Liver (tissue), 9 donors: ENCODE data around the gene CDK10. TPM values are rescaled to one million over a fixed set of nuclear protein-coding genes. Genes with fewer than 3 reads are reported as not detected.
"Not testable (repeated sequence)": the region's sequence is repeated elsewhere in the genome, so short reads cannot be mapped to it uniquely, and the experiment has no call there.

Source experiments
- DNase-seq: peaks from one replicate; pipeline ENCODE4 v3.0.0-alpha.2; 2017; ENCODE audit warnings: low spot score
- H3K27ac ChIP-seq, 2 donors: one replicate each; pipeline ENCODE4 v1.7.0; 2013; ENCODE audit warnings: inconsistent platforms in 2 of 2, low read length in 2 of 2, control low read depth in 1 of 2, low read depth in 1 of 2, mild to moderate bottlenecking in 1 of 2
- H3K27me3 ChIP-seq, 4 donors: one replicate each; pipeline versions ENCODE4 v1.6.1 to v1.7.0; 2013; ENCODE audit warnings: low read length in 3 of 4, inconsistent platforms in 1 of 4, mild to moderate bottlenecking in 1 of 4, moderate library complexity in 1 of 4; ENCODE audit not compliant: control insufficient read depth in 4 of 4, insufficient read depth in 4 of 4
- H3K36me3 ChIP-seq, 4 donors: one replicate each; pipeline versions ENCODE4 v1.6.1 to v1.7.0; 2013; ENCODE audit warnings: low read length in 3 of 4, mild to moderate bottlenecking in 3 of 4, low read depth in 1 of 4, moderate library complexity in 1 of 4; ENCODE audit not compliant: control insufficient read depth in 4 of 4, insufficient read depth in 3 of 4
- H3K4me1 ChIP-seq, 4 donors: one replicate each; pipeline versions ENCODE4 v1.6.1 to v1.7.0; 2013; ENCODE audit warnings: low read length in 3 of 4, mild to moderate bottlenecking in 3 of 4, moderate library complexity in 1 of 4; ENCODE audit not compliant: control insufficient read depth in 4 of 4, insufficient read depth in 4 of 4
- H3K4me3 ChIP-seq, 3 donors: one replicate each; pipeline versions ENCODE4 v1.6.1 to v1.7.0; 2013; ENCODE audit warnings: low read length in 3 of 3, control low read depth in 1 of 3, low read depth in 1 of 3, mild to moderate bottlenecking in 1 of 3
- H3K9ac ChIP-seq, 2 donors: one replicate each; pipeline ENCODE4 v1.7.0; 2013; ENCODE audit warnings: low read length in 2 of 2, mild to moderate bottlenecking in 2 of 2, moderate library complexity in 2 of 2, control low read depth in 1 of 2, low read depth in 1 of 2
- H3K9me3 ChIP-seq, 4 donors: one replicate each; pipeline versions ENCODE4 v1.6.1 to v1.7.0; 2013; ENCODE audit warnings: low read length in 3 of 4; ENCODE audit not compliant: control insufficient read depth in 4 of 4
- ATF3 ChIP-seq: IDR thresholded peaks from 2 replicates; pipeline ENCODE4 v1.6.1; 2016; ENCODE audit warnings: antibody characterized with exemption
- CTCF ChIP-seq: fragments of 150-350 bp; IDR thresholded peaks from 2 replicates; pipeline ENCODE4 v1.5.1; 2017; ENCODE audit warnings: improper control_type of control experiment, low read depth, low read length; ENCODE audit not compliant: missing input control
- EGR1 ChIP-seq, 2 donors: IDR thresholded peaks; 2 replicates each; pipeline ENCODE4 v1.6.1; 2016 to 2018; ENCODE audit warnings: antibody characterized with exemption in 2 of 2, low read depth in 2 of 2
- FOXA1 ChIP-seq: IDR thresholded peaks from 2 replicates; pipeline ENCODE4 v1.6.1; 2016; ENCODE audit warnings: antibody characterized with exemption
- FOXA2 ChIP-seq: IDR thresholded peaks from 2 replicates; pipeline ENCODE4 v1.6.1; 2016; ENCODE audit warnings: antibody characterized with exemption
- GABPA ChIP-seq, 2 donors: IDR thresholded peaks in 1 of 2; conservative IDR thresholded peaks in 1 of 2; 2 replicates each; pipeline ENCODE4 v1.6.1; 2016; ENCODE audit warnings: antibody characterized with exemption in 2 of 2, mild to moderate bottlenecking in 1 of 2, moderate library complexity in 1 of 2
- HNF4A ChIP-seq, 2 donors: conservative IDR thresholded peaks; 2 replicates each; pipeline ENCODE4 v1.6.1; 2016; ENCODE audit warnings: antibody characterized with exemption in 2 of 2, mild to moderate bottlenecking in 2 of 2
- HNF4G ChIP-seq: IDR thresholded peaks from 2 replicates; pipeline ENCODE4 v1.6.1; 2016; ENCODE audit warnings: antibody characterized with exemption
- JUND ChIP-seq, 2 donors: IDR thresholded peaks; 2 replicates each; pipeline ENCODE4 v1.6.1; 2016; ENCODE audit warnings: antibody characterized with exemption in 2 of 2
- MAX ChIP-seq: IDR thresholded peaks from 2 replicates; pipeline ENCODE4 v1.6.1; 2016; ENCODE audit warnings: antibody characterized with exemption
- NR2F2 ChIP-seq: IDR thresholded peaks from 2 replicates; pipeline ENCODE4 v1.6.1; 2016; ENCODE audit warnings: antibody characterized with exemption
- RAD21 ChIP-seq, 2 donors: IDR thresholded peaks; 2 replicates each; pipeline ENCODE4 v1.6.1; 2016; ENCODE audit warnings: antibody characterized with exemption in 2 of 2, mild to moderate bottlenecking in 2 of 2
- REST ChIP-seq: IDR thresholded peaks from 2 replicates; pipeline ENCODE4 v1.6.1; 2016; ENCODE audit warnings: antibody characterized with exemption, mild to moderate bottlenecking
- RXRA ChIP-seq, 2 donors: IDR thresholded peaks; 2 replicates each; pipeline ENCODE4 v1.6.1; 2017 to 2018; ENCODE audit warnings: antibody characterized with exemption in 2 of 2, mild to moderate bottlenecking in 1 of 2
- SP1 ChIP-seq: IDR thresholded peaks from 2 replicates; pipeline ENCODE4 v1.6.1; 2018; ENCODE audit warnings: antibody characterized with exemption, mild to moderate bottlenecking
- TAF1 ChIP-seq: conservative IDR thresholded peaks from 2 replicates; pipeline ENCODE4 v1.6.1; 2016; ENCODE audit warnings: antibody characterized with exemption, mild to moderate bottlenecking
- YY1 ChIP-seq: IDR thresholded peaks from 2 replicates; pipeline ENCODE4 v1.6.1; 2016; ENCODE audit warnings: antibody characterized with exemption, mild to moderate bottlenecking
- ZBTB33 ChIP-seq: IDR thresholded peaks from 2 replicates; pipeline ENCODE4 v1.6.1; 2016; ENCODE audit warnings: antibody characterized with exemption
- WGBS: extraction: QIAGEN DNeasy Blood & Tissue Kit; methylation state at CpG from one replicate; pipeline ENCODE4 v1.1.7; 2013; 5-methylcytosine and 5-hydroxymethylcytosine counted together
- polyA plus RNA-seq, 2 donors: library from polyadenylated mRNA; stranded (reverse) in 1 of 2; unstranded in 1 of 2; fragments of 200-250 nt in 1 of 2; fragments of >200 nt in 1 of 2; fragmentation: Nextera tagmentation in 1 of 2; extraction: Ambion mirVana in 1 of 2; gene quantifications; one replicate each; pipeline versions ENCODE4 v1.2.1 to v1.2.3, GENCODE V29; 2013 to 2015
- total RNA-seq, 2 donors: library from RNA; depleted of rRNA; stranded (reverse); fragments of >200 nt; gene quantifications; one replicate each; pipeline ENCODE4 v1.2.3, GENCODE V29; 2014
- donor health status: healthy.
- donor health status: healthy.
- donor health status: healthy.
- donor health status: healthy.
- donor health status: healthy.

The CDK10 gene
- total and polyA plus RNA-seq, 4 donors, result 25.1 to 81.2 (median 56.0) TPM

- TF ChIP-seq ATF3 (no peak), FOXA2 (no peak), TAF1 (no peak), FOXA1 (no peak)
Observed at GRCh38 chr16:89660146-89660545, 26.3 kb upstream of the CDK10 start.

GRCh38 chr16:89661215-89661614 lies 25.3 kb upstream of the CDK10 start:
- Histone ChIP-seq H3K9me3 (no peaks in the 10 kb centered on the region), H3K4me1 (peaks cover 4 to 19% (median 15%) of the 10 kb centered on the region in 4 donors), H3K4me3 (no peak overlapping the region), H3K9ac (no peak overlapping the region), H3K27me3 (no peaks in the 10 kb centered on the region), H3K27ac (no peak overlapping the region), H3K36me3 (peaks cover 1 to 9% (median 6%) of the 10 kb centered on the region in 4 donors)
- no peak for TF ChIP-seq RAD21 (IDR thresholded peaks at IDR 0.05)
- no peak for TF ChIP-seq EGR1 (IDR thresholded peaks at IDR 0.05; ENCODE audit: low read depth in 2 of 2)
- TF ChIP-seq RXRA (IDR thresholded peaks at IDR 0.05), result no peak
- no peak for TF ChIP-seq CTCF
- TF ChIP-seq MAX, result no peak
- no peak for TF ChIP-seq YY1
- no peak for TF ChIP-seq FOXA1
- TF ChIP-seq NR2F2, result no peak
- no peak for TF ChIP-seq ATF3
- TF ChIP-seq FOXA2, result no peak
- TF ChIP-seq REST, result no peak
- no peak for TF ChIP-seq SP1
- TF ChIP-seq JUND (IDR thresholded peaks at IDR 0.05), result no peak
- no peak for TF ChIP-seq TAF1
- no peak for TF ChIP-seq HNF4A (conservative IDR thresholded peaks at IDR 0.05)
- TF ChIP-seq HNF4G, result no peak
- no peak for TF ChIP-seq ZBTB33
- TF ChIP-seq GABPA (IDR thresholded peaks at IDR 0.05 in 1 of 2, conservative IDR thresholded peaks at IDR 0.05 in 1 of 2), result no peak
- 96% methylated on average over 9 of the region's 9 CpGs for WGBS
- DNase-seq, result no peak

More at GRCh38 chr16:89660146-89660545, 26.3 kb upstream of the CDK10 start:
- no peaks in the 10 kb centered on the region for H3K9me3 ChIP-seq
- peaks cover 4 to 25% (median 17%) of the 10 kb centered on the region in 4 donors for H3K4me1 ChIP-seq
- no peak overlapping the region for H3K4me3 ChIP-seq
- no peak for DNase-seq
- 97% methylated on average over 7 of the region's 7 CpGs for WGBS
- no peaks in the 10 kb centered on the region for H3K27me3 ChIP-seq
- H3K27ac ChIP-seq, result no peak overlapping the region
- H3K36me3 ChIP-seq, result peaks cover 1 to 9% (median 6%) of the 10 kb centered on the region in 4 donors
- no peak overlapping the region for H3K9ac ChIP-seq

GRCh38 chr16:89664238-89664637 lies 22.3 kb upstream of the CDK10 start:
- not testable (repeated sequence) for DNase-seq, H3K36me3 ChIP-seq, H3K4me3 ChIP-seq, H3K27me3 ChIP-seq, H3K9ac ChIP-seq, H3K27ac ChIP-seq, H3K9me3 ChIP-seq
- peaks cover 0 to 15% (median 8%) of the 10 kb centered on the region in 4 donors for H3K4me1 ChIP-seq
- WGBS, result 93% methylated on average over 10 of the region's 11 CpGs
